Kasumi-1 (cell line): ENCODE measurements around the gene SLC5A10.
"Not testable (repeated sequence)": the region's sequence is repeated elsewhere in the genome, so short reads cannot be mapped to it uniquely, and the experiment has no call there.

Experiments
- DNase-seq, 2 experiments: peaks; one replicate each; lab custom pipeline; 2025; lab: John Stamatoyannopoulos, UW

Gene SLC5A10

GRCh38 chr17:18947866-18948265 is 4.1 kb upstream of the SLC5A10 start:
- no peak for DNase-seq

GRCh38 chr17:18948476-18949006 is 3.4 kb upstream of the SLC5A10 start:
- DNase-seq = no peak

- DNase-seq = no peak
Measured at GRCh38 chr17:18949566-18949965, 2.4 kb upstream of the SLC5A10 start.

- DNase-seq = no peak
Measured at GRCh38 chr17:18950346-18950745, 1.6 kb upstream of the SLC5A10 start.

GRCh38 chr17:18950944-18951905 is 740 bp upstream of the SLC5A10 start:
- no peak for DNase-seq

- no peak for DNase-seq
Measured at GRCh38 chr17:18953231-18953728, 1.3 kb downstream of the SLC5A10 start.

- no peak for DNase-seq
Measured at GRCh38 chr17:18954321-18954720, 2.4 kb downstream of the SLC5A10 start.

- no peak for DNase-seq
Measured at GRCh38 chr17:18955009-18955408, 3.0 kb downstream of the SLC5A10 start.

GRCh38 chr17:18956021-18956420 is 4.1 kb downstream of the SLC5A10 start:
- not testable (repeated sequence) for DNase-seq

- no peak for DNase-seq
Measured at GRCh38 chr17:18956581-18956980, 4.6 kb downstream of the SLC5A10 start.

- DNase-seq = no peak
Measured at GRCh38 chr17:18957831-18958230, 5.9 kb downstream of the SLC5A10 start.

GRCh38 chr17:18958611-18959010 is 6.6 kb downstream of the SLC5A10 start:
- no peak for DNase-seq

- no peak for DNase-seq
Measured at GRCh38 chr17:18959071-18959844, 7.3 kb downstream of the SLC5A10 start.

GRCh38 chr17:18959845-18960240 is 7.9 kb downstream of the SLC5A10 start:
- DNase-seq = no peak

- no peak for DNase-seq
Measured at GRCh38 chr17:18960241-18960665, 8.3 kb downstream of the SLC5A10 start.

GRCh38 chr17:18960803-18961511 is 9.0 kb downstream of the SLC5A10 start:
- peak; percentile 3 to 19 for DNase-seq

- DNase-seq = no peak
Measured at GRCh38 chr17:18961634-18962493, 9.9 kb downstream of the SLC5A10 start.

- no peak for DNase-seq
Measured at GRCh38 chr17:18962494-18962815, 10.5 kb downstream of the SLC5A10 start.

GRCh38 chr17:18963126-18964017 is 11.4 kb downstream of the SLC5A10 start:
- no peak for DNase-seq

- no peak for DNase-seq
Measured at GRCh38 chr17:18964018-18964351, 12.0 kb downstream of the SLC5A10 start.
